Measurements from ENCODE around the gene NAGLU. TPM values are rescaled to one million over a fixed set of nuclear protein-coding genes. Genes with fewer than 3 reads are reported as not detected.

Gene NAGLU
- total RNA-seq, 1 donor from 2014 or later, result 51.1 TPM

DNA sequence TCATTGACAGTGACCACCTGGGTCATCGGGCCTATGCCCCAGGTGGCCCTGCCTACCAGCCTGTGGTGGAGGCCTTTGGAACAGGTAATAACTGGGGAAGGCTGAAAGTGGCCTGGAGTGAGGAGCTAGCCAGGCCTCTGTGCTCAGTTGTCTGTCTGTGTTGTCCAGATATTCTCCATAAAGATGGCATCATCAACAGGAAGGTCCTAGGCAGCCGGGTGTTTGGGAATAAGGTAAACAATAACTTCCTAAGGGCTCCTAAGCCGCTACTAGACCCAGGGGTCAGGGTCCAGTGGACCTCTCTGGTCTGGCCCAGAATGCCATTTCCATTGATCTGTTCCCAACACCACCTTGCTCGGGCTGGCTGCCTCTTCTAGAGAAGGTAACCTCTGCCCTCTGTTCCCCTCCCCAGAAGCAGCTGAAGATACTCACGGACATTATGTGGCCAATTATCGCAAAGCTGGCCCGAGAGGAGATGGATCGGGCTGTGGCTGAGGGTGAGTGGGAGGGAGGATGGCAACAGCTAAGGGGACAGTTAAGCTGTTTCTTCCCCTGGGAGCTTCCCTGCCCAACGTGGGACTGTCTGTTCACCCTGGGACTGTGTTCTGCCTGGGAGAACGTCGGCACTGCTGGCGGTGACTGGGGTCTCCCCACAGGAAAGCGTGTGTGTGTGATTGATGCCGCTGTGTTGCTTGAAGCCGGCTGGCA lies 28.9 kb downstream of the NAGLU start:
- no peak for DNase-seq (ENCODE audit: low spot score)

DNA sequence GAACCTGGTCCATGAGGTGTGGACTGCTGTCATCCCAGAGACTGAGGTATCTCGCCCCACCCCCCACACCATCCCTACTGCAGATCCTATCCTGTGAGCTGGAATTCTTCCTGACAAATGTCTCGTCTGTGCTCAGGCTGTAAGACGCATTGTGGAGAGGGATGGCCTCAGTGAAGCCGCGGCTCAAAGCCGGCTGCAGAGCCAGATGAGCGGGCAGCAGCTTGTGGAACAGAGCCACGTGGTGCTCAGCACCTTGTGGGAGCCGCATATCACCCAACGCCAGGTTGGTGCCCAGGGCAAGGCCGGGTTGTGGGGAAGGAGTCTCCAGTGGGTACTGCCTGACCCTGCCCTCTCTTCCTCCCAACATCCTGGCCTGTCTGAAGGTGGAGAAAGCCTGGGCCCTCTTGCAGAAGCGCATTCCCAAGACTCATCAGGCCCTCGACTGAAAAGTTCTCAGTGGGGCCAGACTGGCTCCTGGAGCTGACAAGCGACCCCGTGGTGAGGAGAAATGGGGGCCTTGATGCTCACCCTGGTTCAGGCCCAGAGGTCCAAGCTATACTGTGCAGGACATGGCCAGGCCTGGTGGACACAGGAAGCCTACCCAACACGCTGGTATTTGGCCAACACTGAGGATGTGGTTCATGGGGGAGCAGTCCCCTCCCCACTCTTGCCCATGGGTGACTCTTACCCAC lies 29.6 kb downstream of the NAGLU start:
- DNase-seq (ENCODE audit: low spot score), result no peak

DNA sequence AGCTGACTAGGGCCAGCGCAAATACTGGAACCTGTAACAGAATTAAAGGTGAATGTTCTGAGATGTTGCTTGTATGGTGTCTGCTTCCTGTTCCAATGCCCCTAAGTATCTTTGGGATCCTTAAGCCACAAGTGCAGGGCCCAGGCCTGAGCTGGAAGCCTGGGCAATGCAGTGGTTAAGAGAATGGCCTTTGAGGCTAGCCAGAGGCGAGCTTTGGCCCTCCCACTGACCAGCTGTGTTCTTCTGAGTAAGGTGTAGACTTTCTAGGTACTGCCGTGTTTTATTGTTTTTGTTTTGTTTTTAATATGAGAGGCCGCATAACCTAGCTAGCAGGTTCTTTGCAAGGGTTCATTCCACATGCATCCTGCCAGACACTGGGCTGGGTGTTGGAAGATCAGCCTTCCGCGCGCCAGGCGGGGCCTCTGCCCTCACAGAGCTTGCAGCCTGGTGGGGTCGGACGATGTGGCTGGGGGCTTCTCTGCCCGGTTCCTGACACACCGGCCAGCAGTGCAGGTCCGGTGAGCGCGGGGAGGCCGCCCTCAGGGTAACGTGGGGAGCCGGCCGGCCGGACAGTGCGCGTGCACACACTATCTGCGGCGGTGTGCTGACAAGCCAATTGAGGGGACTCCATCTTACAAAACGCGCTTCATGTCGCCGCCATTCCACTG lies 30.3 kb downstream of the NAGLU start:
- no peak for DNase-seq (ENCODE audit: low spot score)

DNA sequence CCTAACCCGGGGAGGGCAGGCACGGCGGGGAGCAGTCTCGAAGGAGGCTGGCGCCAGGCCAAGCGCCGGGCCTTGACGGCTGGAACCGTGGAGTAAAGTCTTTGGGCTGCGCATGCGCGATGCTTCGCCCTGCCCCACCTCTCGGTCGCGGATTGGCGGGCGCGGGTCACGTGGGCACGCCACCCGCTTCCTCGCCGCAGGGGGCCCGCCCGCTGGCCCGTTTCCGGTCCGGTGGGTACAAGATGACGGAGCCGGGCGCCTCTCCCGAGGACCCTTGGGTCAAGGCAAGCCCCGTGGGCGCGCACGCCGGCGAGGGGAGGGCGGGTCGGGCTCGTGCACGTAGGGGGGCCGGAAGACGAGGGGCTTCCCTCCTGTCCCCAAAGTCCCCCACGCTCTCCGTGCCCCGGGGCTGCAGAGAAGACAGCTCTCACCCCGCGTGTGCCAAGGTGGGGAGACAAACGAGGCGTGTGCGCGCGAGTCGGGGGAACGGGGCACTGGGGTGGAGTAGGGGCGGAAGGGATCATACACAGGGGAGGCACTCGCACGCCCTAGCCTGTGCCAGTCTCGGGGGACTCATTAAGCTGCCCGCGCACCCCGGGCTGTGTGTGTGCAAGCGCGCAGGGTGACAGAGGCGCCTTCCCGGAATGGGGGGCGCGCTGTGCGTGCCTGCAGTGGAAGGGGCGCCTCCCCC lies 31.0 kb downstream of the NAGLU start, which contains the start of gene MLX:
Gene MLX, plus strand, starts transcription at position 218 of the 691 bp plus-strand sequence. Its CDS starts 25 bp downstream, at position 243.
- peak; percentile 95 for DNase-seq (ENCODE audit: low spot score)

DNA sequence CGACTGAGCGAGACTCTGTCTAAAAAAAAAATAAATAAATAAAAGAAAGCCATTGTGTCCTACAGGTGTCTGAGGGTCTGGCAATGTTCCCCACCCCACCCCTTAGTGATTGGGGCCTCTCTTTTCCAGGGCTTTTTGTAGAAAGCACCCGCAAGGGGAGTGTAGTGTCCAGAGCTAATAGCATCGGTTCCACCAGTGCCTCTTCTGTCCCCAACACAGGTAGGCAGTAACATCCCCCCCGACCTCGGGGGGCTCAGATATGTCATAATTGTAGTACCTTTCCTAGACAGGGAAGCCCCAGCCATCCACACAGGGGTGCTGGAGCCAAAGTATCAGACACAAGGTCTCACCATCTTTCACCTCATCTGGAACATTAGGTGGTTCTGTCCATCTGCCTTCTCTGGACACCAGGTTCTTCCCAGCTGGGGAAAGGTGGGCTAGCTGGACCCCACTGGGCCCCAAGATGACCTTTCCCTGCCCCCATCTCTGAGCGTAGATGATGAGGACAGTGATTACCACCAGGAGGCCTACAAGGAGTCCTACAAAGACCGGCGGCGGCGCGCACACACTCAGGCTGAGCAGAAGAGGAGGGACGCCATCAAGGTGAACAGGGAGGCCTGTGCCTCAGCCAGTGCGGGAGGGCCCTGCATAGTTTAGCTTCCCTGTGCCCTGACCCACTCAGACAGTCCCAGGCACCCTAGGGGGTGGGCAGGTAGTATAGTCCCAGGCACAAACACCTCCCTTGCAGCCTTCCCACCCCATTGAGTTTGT lies 32.5 kb downstream of the NAGLU start:
- no peak for DNase-seq (ENCODE audit: low spot score)

DNA sequence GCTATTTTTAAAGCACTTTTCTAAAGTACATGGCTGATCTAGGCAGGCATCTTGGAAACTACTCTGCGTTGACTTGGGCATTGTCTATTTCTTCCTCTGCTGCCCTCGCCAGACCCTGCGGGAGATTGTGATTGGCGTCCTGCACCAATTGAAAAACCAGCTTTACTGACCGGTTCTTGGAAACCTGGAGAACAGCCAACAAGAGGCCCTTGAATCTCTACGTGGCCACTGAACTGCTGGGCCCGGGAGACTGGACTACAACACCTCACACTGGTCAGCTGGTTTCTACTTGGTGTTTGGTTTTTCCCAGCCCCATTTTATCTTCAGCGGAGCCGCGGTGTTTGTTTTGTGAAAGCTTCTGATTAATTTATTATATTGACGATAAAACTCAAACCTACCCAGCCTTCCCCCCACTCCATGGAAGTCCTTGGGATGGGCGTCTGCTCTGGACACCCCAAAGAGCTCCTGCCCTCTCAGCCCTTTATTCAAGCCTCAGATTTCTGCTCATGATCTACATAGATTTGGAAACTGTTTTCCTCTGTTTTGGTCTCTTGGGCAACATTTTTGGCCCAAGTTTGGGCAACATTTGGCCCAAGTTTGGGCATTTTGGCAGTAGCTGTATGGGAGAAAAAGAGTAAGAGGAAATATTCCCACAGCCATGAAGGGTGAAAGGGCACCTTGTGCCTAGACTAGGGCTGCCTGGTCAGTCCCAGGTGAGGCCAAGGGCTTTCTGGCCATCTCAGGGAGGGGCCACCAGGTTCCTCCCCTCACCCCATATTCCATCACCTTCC lies 35.6 kb downstream of the NAGLU start:
- DNase-seq (ENCODE audit: low spot score), result no peak

DNA sequence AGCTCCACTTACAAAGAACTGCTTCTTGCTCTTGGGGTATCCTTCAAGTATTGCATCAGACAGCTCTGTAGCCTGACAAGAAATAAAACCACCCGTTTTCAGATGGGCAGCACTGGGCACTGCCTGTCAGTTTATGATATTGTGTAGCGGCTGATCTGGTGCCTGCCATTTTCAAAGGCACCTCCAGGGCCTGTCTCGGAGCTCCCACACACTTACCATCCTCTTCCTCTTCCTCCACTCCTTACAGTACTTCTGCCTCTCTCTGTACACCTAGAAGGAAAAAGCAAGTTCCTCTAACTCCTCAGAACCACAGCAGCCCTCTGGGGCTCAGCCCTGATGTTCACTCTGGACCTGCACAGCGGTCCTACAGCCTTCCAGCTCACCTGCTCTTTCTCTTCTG lies 37.1 kb downstream of the NAGLU start:
- DNase-seq (ENCODE audit: low spot score), result no peak

DNA sequence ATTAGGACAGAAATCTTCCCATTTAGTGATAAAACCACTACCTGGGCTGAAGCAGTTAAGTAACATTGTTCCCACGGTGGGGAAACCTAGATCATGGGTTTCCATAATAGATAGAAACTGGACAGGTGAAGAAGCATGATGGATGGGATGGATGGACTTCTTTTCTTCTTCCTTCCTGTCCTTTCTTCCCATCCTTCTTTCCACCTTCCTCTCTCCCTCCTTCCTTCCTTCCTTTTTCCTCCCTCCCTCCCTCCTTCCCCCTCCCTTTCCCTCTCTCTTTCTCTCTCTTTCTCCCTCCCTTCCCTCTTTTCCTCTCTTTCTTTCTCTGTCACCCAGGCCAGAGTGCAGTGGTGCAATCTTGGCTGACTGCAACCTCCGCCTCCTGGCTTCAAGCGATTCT lies 38.4 kb downstream of the NAGLU start:
- DNase-seq (ENCODE audit: low spot score), result no peak

DNA sequence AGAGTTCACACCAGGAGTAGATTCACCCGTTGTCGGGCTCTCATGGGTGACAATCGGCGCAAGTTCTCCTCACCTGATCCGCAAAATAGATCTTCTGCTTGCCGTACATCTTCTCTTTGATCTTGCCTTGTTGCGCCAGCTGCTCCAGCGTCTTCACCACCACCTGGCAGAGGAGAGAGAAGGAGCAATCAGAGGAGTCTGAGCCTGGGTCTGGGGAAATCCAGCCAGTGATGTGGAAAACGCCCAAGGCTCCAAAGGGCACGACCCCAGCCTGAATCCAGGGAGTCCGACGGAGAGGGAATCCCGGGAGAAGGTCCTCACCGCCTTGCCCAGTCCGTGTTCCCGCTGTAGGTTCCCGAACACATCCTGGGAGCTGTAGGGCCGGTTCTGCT lies 41.1 kb downstream of the NAGLU start:
- no peak for DNase-seq (ENCODE audit: low spot score)

DNA sequence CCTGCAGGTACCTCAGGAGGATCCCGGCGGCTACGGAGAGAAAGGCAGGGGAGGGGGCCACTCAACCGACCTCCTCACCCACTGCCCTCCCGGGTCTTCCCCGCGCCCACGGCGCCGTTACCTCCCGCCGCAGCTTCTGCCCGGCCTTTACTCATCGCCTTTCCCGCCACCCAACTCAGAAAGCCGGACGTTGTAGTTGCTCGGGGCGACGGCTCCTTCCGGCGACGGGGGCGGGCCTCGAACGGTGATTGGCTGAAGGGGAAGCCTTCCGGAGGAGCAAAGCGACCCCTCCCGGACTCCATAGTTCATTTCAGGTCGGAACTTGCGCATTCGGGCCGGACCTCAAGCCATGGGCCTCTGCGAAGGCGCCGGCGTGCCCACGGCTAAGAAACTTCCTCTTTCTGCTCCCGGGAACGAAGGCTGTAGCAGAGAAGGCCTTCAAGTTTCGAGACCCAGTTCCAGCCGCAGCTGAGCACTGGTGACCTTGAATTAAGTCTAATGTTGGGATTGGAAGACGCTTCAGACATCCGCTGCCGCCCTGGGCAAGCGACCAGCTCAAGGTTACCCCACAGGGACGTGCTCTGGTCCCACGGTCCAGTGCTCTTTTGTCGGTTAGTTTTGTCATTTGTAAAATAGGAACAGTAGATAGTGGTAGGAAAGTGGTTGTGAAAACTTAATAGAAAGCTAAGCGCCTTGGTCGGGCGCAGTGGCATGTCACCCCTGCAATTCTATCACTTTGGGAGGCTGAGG lies 41.7 kb downstream of the NAGLU start, which contains the start of gene PSMC3IP:
Gene PSMC3IP, minus strand, starts transcription at position 198 of the 750 bp plus-strand sequence. Its CDS starts 43 bp downstream, at position 155.
- DNase-seq (ENCODE audit: low spot score), result peak; percentile 96

DNA sequence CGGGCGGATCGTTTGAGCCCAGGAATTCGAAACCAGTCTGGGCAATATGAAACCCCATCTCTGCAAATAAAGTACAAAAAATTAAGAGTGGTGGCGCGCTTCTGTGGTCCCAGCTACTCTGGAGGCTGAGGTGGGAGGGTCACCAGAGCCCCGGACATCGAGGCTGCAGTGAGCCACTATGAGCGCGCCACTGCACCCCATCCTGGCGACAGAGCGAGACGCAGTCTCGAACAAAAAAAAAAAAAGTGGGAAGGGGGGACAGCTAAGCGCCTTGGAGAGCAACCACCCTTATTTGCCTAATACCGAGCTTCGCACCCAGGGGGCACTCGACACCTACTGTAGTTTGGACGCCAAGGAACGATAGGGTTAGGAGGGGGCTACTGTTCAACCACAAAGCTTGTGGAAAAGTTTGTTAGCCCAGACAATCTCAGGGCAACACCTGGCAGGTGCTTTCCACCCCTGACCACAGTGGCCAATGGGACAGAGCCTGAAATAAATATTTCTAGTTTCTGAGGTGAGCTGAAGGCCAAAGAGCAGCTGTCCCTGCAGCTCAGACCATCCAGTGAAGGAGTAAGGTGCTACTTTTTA lies 42.3 kb downstream of the NAGLU start:
- peak; percentile 72 for DNase-seq (ENCODE audit: low spot score)

DNA sequence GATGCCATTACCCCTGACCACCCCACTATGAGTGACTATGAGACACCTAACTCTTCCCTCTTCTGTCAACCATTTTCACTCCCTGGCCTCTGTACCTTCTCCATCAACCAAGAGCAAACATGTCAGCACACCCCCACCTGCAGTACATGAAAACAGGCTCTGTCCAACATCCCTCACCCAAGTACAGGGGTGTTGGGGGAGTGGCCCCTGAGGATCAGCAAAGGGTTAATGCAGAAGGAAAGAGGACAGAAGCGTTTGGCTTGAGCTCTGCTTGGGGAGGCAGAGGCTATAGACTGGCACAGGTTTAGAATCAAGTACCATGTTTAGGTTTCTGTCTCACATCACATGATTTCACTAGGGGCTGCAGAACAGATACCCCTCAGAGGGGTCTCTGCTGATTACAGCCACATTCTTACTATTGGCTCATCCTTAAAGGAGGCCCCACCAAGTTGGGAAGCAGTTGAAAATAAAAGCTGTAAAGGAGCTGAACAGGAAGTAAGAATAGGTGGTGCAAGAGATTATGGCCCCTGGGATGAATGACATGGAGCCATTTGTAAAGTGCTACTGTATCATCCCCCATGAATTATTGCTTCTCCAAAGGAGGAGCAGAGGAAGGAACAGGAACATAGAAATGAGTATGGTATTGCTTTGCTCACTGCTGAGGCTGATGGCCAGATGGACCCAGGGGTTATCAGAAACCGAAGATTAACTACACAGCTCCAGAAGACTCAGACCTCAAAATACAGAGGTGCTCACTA lies 43.9 kb downstream of the NAGLU start:
- no peak for DNase-seq (ENCODE audit: low spot score)

DNA sequence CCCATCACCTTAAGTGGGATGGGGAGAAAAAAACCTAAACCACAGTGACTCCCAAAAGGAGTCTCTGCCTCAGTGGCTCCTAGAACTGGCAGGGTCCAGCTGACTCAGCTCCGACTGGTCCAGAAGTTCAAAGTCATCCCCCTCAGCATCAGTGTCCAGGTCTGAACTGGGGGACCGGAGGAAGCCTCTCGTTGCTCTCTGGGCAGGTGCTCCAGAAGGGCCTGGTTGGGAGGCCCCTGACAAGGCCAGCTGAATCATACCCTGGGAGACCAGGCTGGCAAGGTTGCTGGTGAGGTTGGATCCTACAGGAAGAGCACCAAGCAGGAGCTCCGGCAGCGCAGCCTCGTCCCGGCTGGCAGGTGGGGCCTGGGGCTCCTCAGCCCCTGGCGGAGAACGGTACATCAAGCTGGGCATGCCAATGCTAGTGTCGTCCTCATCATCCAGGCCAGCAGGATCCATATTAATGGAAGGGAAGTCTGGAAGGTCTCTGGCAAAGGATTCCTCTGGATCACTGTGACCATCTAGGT lies 45.8 kb downstream of the NAGLU start:
- DNase-seq (ENCODE audit: low spot score), result no peak

DNA sequence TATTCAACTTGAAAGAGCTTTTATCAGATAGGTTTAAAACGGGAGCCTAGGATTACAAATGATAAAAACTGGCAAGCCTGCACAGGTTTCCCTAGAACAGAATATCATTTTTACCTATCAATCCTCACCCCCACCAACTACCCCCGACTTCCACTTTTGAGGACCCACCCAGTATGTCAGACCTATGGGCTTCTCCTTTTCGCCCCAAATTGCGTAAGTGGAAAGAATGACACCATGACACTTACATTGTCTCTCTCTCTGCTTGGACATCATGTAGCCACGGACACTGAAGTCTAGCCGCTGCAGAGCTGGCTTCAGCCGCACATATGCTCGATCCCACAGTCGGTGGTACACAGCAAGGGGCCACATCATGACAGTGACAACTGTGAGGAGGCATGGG lies 48.8 kb downstream of the NAGLU start:
- no peak for DNase-seq (ENCODE audit: low spot score)

DNA sequence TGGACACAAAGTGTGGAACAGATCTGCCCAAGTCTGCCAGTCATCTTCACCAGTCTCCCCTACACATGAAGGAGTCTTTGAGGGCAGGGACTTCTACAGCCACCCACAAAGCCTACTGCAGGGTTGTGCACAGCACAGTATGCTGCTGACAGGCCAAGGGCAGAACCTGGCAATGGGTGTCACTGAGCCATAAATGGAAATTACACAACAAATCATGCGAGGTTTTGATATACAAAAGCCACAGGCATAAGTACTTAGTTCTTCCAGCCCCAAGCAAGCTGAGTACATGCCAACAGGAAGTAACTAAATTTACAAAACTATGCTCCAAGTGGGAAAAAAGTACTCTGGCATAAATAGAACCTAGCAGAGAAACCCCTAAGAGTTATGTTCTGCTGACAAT lies 49.3 kb downstream of the NAGLU start:
- no peak for DNase-seq (ENCODE audit: low spot score)

DNA sequence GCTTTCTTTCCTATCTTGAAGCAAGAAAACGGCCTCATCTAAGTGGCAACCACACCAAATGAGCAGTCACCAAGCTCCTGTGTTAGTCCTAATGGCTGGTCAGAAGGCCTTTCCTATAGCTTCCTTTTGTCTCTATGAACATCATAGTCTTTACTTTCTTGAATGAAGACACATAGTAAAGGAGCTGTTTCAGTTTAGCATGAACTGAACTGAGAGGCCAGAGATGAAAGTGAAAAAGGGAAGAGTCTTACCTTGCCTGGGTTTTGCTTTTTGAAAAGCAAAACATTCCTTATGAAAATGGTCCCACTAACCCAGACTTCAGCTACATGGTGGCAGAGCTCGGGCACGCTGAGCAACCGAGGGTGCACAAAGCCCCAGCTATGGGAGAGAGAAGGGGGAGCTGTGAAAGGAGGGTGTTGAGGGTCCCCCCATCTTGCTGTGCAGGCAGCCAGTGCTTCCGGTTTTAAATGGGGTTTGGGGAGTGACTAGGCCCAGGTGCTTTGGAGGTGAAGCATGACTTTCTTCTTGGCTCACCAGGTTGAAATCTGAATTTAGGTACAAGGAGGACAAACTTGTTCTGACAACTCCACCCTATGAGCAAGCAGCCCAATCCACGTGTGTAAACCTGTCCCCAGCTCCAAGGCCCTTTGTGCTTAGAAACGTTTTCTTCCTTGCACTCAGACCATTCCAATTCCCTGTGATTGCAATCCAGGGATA lies 50.6 kb downstream of the NAGLU start:
- no peak for DNase-seq (ENCODE audit: low spot score)

DNA sequence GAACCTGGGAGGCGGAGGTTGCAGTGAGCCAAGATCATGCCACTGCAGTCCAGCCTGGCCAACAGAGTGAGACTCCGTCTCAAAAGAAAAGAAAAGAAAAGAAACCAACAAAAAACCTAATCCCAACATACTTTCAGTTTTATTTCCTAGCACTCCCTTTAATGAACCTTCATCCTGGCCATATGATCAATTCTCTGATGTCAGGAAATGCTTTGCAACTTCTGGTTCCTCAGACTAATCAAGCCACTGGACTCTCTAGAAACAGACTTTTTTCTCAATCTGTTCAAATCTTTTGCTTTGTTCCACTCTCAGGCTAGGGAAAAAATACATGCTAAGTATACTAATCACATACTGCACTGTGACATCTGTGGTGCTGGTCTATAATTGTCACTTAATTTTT lies 54.8 kb downstream of the NAGLU start:
- no peak for DNase-seq (ENCODE audit: low spot score)

DNA sequence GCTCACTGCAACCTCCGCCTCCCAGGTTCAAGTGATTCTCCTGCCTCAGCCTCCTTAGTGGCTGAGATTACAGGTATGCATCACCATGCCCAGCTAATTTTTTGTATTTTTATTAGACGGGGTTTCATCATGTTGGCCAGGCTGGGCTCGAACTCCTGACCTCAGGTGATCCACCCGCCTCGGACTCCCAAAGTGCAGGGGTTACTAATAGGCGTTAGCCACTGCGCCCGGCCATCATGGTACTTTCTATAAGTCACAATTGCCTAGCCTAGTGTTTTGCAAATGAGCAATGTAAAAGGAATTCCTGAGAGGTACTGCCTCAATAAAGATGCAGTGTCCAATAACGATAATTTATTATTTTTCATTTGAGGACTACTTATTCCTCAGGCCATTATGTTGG lies 55.4 kb downstream of the NAGLU start:
- no peak for DNase-seq (ENCODE audit: low spot score)

All from mucosa of gallbladder (tissue), 1 donor.